K562 (cell line): ENCODE results near the gene WDR62. TPM values are rescaled to one million over a fixed set of nuclear protein-coding genes. Genes with fewer than 3 reads are reported as not detected.
A peak's percentile ranks its signal among the peaks of the same experiment; 100 is the strongest.

Source experiments
- ATAC-seq: fragments of 200-7000 bp; cut with Tn5 transposase; 3 replicates; pipeline ENCODE4 v1.9.1; 2020; ENCODE audit warnings: moderate library complexity
- BruUV-seq: library from RNA; stranded (reverse); fragments of 400-500 nt; replicated peaks from 2 replicates; lab custom pipeline; 2021; lab: Mats Ljungman, UMichigan
- CTCF ChIA-PET: fragments of 300-600 bp; formaldehyde crosslinking; extraction: SDS; loops from one replicate; lab custom pipeline; 2021; ENCODE audit warnings: low intra/inter-chr PET ratio; lab: Yijun Ruan, JAX
- POLR2A ChIA-PET: fragments of 300-600, 350-650 bp; sonication (Branson Sonifier 250); formaldehyde crosslinking; extraction: SDS; loops from one replicate; lab custom pipeline; 2021; ENCODE audit warnings: antibody characterized with exemption, inconsistent platforms; lab: Yijun Ruan, JAX
- DNase-seq, 4 experiments: peaks; one replicate each; pipeline versions ENCODE4 v3.0.0 to v3.0.0-alpha.2; 2011 to 2018; ENCODE audit warnings: low spot score in 3 of 4, mixed read lengths in 3 of 4; ENCODE audit errors: extremely low read depth in 1 of 4
- FAIRE-seq: peaks from 2 replicates; lab custom pipeline; 2011; peaks lifted over from hg19 to GRCh38; lab: Jason Lieb, UNC
- H2AFZ ChIP-seq: 2 replicates; pipeline ENCODE4 v1.6.0; 2011; ENCODE audit warnings: low read depth, low read length, control low read depth, inconsistent platforms
- H3K27ac ChIP-seq: fragments of 200-600 bp; 3 replicates; pipeline ENCODE4 v1.8.0; 2011; ENCODE audit warnings: low read depth, mild to moderate bottlenecking, control low read depth, inconsistent platforms, low read length, moderate library complexity, mixed read lengths; ENCODE audit errors: extremely low read depth
- H3K27me3 ChIP-seq, 2 experiments: fragments of 300-600 bp in 1 of 2; 2 replicates in 1 of 2; 3 replicates in 1 of 2; pipeline versions ENCODE4 v1.6.0 to v1.8.0; 2011; ENCODE audit warnings: inconsistent platforms in 2 of 2, low read length in 2 of 2, mild to moderate bottlenecking in 1 of 2, mixed read lengths in 1 of 2, moderate library complexity in 1 of 2; ENCODE audit not compliant: control insufficient read depth in 2 of 2, insufficient read depth in 2 of 2
- H3K36me3 ChIP-seq: fragments of 300-600 bp; 3 replicates; pipeline ENCODE4 v1.8.0; 2011; ENCODE audit warnings: mild to moderate bottlenecking, low read length, inconsistent platforms; ENCODE audit not compliant: control insufficient read depth, insufficient read depth
- H3K4me1 ChIP-seq, 2 experiments: fragments of 200-600 bp in 1 of 2; replicated peaks in 1 of 2; 2 replicates in 1 of 2; 3 replicates in 1 of 2; pipeline versions ENCODE4 v1.5.1 to v1.8.0; 2011; ENCODE audit warnings: inconsistent platforms in 2 of 2, low read length in 2 of 2, mild to moderate bottlenecking in 1 of 2, mixed read lengths in 1 of 2, moderate library complexity in 1 of 2; ENCODE audit not compliant: control insufficient read depth in 2 of 2, insufficient read depth in 2 of 2
- H3K4me2 ChIP-seq: 2 replicates; pipeline ENCODE4 v1.6.1; 2011; ENCODE audit warnings: low read length, control low read depth, inconsistent platforms, mixed read lengths; ENCODE audit not compliant: insufficient read depth
- H3K4me3 ChIP-seq: fragments of 200-600 bp; sonication (generic), shearing (Covaris generic); 2 replicates; pipeline ENCODE4 v1.5.1; 2016; ENCODE audit warnings: control low read depth, inconsistent platforms
- H3K79me2 ChIP-seq: fragments of 200-600 bp; 3 replicates; pipeline ENCODE4 v1.8.0; 2011; ENCODE audit warnings: low read length, inconsistent platforms; ENCODE audit not compliant: control insufficient read depth, insufficient read depth
- H3K9ac ChIP-seq, 2 experiments: 2 replicates each; pipeline versions ENCODE4 v1.6.0 to v1.6.1; 2011; ENCODE audit warnings: low read depth in 2 of 2, low read length in 2 of 2, control low read depth in 1 of 2, inconsistent platforms in 1 of 2, mild to moderate bottlenecking in 1 of 2, mixed read lengths in 1 of 2; ENCODE audit not compliant: insufficient read depth in 1 of 2
- H3K9me1 ChIP-seq: one replicate; pipeline ENCODE4 v1.6.0; 2011; ENCODE audit warnings: inconsistent platforms, mild to moderate bottlenecking, low read length, moderate library complexity; ENCODE audit not compliant: control insufficient read depth, insufficient read depth
- H3K9me3 ChIP-seq: replicated peaks from 2 replicates; pipeline ENCODE4 v1.5.1; 2011; ENCODE audit warnings: low read depth, low read length, inconsistent platforms; ENCODE audit not compliant: control insufficient read depth, insufficient read depth
- H4K20me1 ChIP-seq: replicated peaks from 2 replicates; pipeline ENCODE4 v1.6.1; 2011; ENCODE audit warnings: low read length, inconsistent platforms, mixed read lengths; ENCODE audit not compliant: control insufficient read depth, insufficient read depth
- ARHGAP35 ChIP-seq: fragments of 450-650 bp; IDR thresholded peaks from 2 replicates; pipeline ENCODE4 v1.6.1; 2018; ENCODE audit not compliant: partially characterized antibody
- ATF2 ChIP-seq: sonication (generic); formaldehyde crosslinking; IDR thresholded peaks from 2 replicates; pipeline ENCODE4 v1.8.1; 2022; ENCODE audit warnings: missing genetic modification reagents
- CCAR2 ChIP-seq: fragments of 200-400 bp; formaldehyde crosslinking; IDR thresholded peaks from 2 replicates; pipeline ENCODE4 v1.6.1; 2017; ENCODE audit warnings: mild to moderate bottlenecking, low read depth, low read length
- DLX4 ChIP-seq: fragments of 250-450 bp; sonication (Bioruptor Pico); IDR thresholded peaks from 2 replicates; pipeline ENCODE4 v1.6.1; 2021; ENCODE audit warnings: mild to moderate bottlenecking
- E2F5 ChIP-seq: sonication (generic); formaldehyde crosslinking; IDR thresholded peaks from 2 replicates; pipeline ENCODE4 v1.8.0; 2022; ENCODE audit warnings: mild to moderate bottlenecking, missing genetic modification reagents
- HDAC8 ChIP-seq: fragments of 450-650 bp; IDR thresholded peaks from 2 replicates; pipeline ENCODE4 v1.6.1; 2016; ENCODE audit warnings: mild to moderate bottlenecking, missing genetic modification characterization, moderate library complexity, missing compliant biosample characterization
- KAT7 ChIP-seq: sonication (generic); formaldehyde crosslinking; IDR thresholded peaks from 2 replicates; pipeline ENCODE4 v1.8.0; 2022; ENCODE audit warnings: missing genetic modification reagents, mild to moderate bottlenecking, borderline replicate concordance
- NR2C1 ChIP-seq, 2 experiments: fragments of 450-650 bp; IDR thresholded peaks; 2 replicates each; pipeline ENCODE4 v1.6.1; 2017; ENCODE audit warnings: mild to moderate bottlenecking in 2 of 2, antibody characterized with exemption in 1 of 2, inconsistent platforms in 1 of 2, missing compliant biosample characterization in 1 of 2, missing genetic modification characterization in 1 of 2
- PKNOX1 ChIP-seq: fragments of 450-650 bp; IDR thresholded peaks from 2 replicates; pipeline ENCODE4 v1.6.1; 2016
- POLR2G ChIP-seq: fragments of 200-400 bp; formaldehyde crosslinking; IDR thresholded peaks from 2 replicates; pipeline ENCODE4 v1.6.1; 2017; ENCODE audit warnings: low read depth, mild to moderate bottlenecking, antibody characterized with exemption, low read length, moderate library complexity
- RBFOX2 ChIP-seq: fragments of 200-400 bp; formaldehyde crosslinking; IDR thresholded peaks from 2 replicates; pipeline ENCODE4 v1.6.1; 2017; ENCODE audit warnings: low read depth, mild to moderate bottlenecking, low read length, moderate library complexity
- RBM22 ChIP-seq: fragments of 200-400 bp; formaldehyde crosslinking; IDR thresholded peaks from 2 replicates; pipeline ENCODE4 v1.6.1; 2018; ENCODE audit warnings: low read length, low read depth; ENCODE audit not compliant: poor library complexity, severe bottlenecking
- SNAPC5 ChIP-seq: fragments of 250-450 bp; sonication (Bioruptor Pico); IDR thresholded peaks from 2 replicates; pipeline ENCODE4 v1.8.0; 2021; ENCODE audit warnings: moderate library complexity, mild to moderate bottlenecking, inconsistent platforms
- TAF1 ChIP-seq: IDR thresholded peaks from 2 replicates; pipeline ENCODE4 v1.6.1; 2011; ENCODE audit warnings: mild to moderate bottlenecking, low read length, moderate library complexity; ENCODE audit not compliant: insufficient read depth, control insufficient read depth, severe bottlenecking; ENCODE audit errors: extremely low read depth
- TSC22D4 ChIP-seq: fragments of 450-650 bp; IDR thresholded peaks from 2 replicates; pipeline ENCODE4 v1.6.1; 2016; ENCODE audit warnings: missing genetic modification characterization, missing biosample characterization, control low read depth
- ZNF280B ChIP-seq: fragments of 250-450 bp; sonication (Bioruptor Pico); IDR thresholded peaks from 2 replicates; pipeline ENCODE4 v1.5.1; 2021; ENCODE audit warnings: mild to moderate bottlenecking
- WGBS: fragments of 100-300 bp; shearing (Covaris generic); methylation state at CpG from one replicate; pipeline ENCODE4 v1.1.6; 2016; ENCODE audit warnings: low coverage, mixed read lengths; ENCODE audit not compliant: insufficient coverage; ENCODE audit errors: missing lambda C conversion rate; 5-methylcytosine and 5-hydroxymethylcytosine counted together
- in situ Hi-C: fragments of 300-500 bp; cut with MboI; formaldehyde crosslinking; loops from 4 replicates; pipeline ENCODE4 v1.15.0; 2018; ENCODE audit warnings: inconsistent platforms, mixed read lengths
- intact Hi-C: fragments of 100-400 bp; cut with micrococcal nuclease; formaldehyde crosslinking; loops from 2 replicates; pipeline ENCODE4 v1.14.2; 2022
- polyA plus RNA-seq, 8 experiments: library from polyadenylated mRNA; depleted of rRNA in 4 of 8; stranded (reverse) in 5 of 8; unstranded in 3 of 8; fragments of >200 nt; fragmentation: Nextera tagmentation in 2 of 8; fragmentation: Illumina TruSeq in 1 of 8; extraction: Ambion mirVana in 2 of 8; extraction: Trizol in 1 of 8; gene quantifications; 2 replicates each; pipeline versions ENCODE4 v1.2.1 to v1.2.3, GENCODE V29; 2011 to 2014; ENCODE audit warnings: inconsistent platforms in 1 of 8, missing spikeins in 1 of 8
- total RNA-seq, 7 experiments: library from RNA; depleted of rRNA in 6 of 7; stranded (reverse); fragments of >200 nt in 6 of 7; fragmentation: Illumina TruSeq in 2 of 7; extraction: Trizol in 2 of 7; gene quantifications; 2 replicates each; pipeline versions ENCODE4 v1.2.1 to v1.2.3, GENCODE V29; 2011 to 2021; ENCODE audit warnings: low replicate concordance in 1 of 7

Gene WDR62
- total and polyA plus RNA-seq, 9 of the 15 experiments (the other 6 are each of a cell fraction or from before 2014, with no cell fraction given) = 0.35 to 32.8 (median 14.4) TPM

GRCh38 chr19:36152019-36152351 is 97.3 kb downstream of the WDR62 start:
- BruUV-seq = no TSS peak
- Histone ChIP-seq H3K36me3 (peaks cover 46% of the 10 kb centered on the region; the same call in 2 of the 3 replicates), H2AFZ (no peak overlapping the region), H3K27me3 (no peaks in the 10 kb centered on the region), H3K4me3 (no peak overlapping the region), H3K9me3 (no peaks in the 10 kb centered on the region), H3K27ac (no peak overlapping the region), H3K9ac (no peak overlapping the region), H3K9me1 (no peaks in the 10 kb centered on the region), H4K20me1 (no peaks in the 10 kb centered on the region), H3K4me2 (no peak overlapping the region), H3K79me2 (no peaks in the 10 kb centered on the region), H3K4me1 (peaks cover 0 to 13% of the 10 kb centered on the region in 2 experiments; a peak in 2 of 5 replicates)
- WGBS = 94% methylated on average over 7 of the region's 16 CpGs
- no peak for FAIRE-seq
- no peak for ATAC-seq
- ChIA-PET CTCF (no interaction called here), POLR2A (no interaction called here)
- DNase-seq = peak in 1 of 4 experiments; percentile 26
- intact Hi-C loops (no loop called here), in situ Hi-C loops (no loop called here)
- peak; percentile 36 for TF ChIP-seq RBM22
- TF ChIP-seq RBFOX2 = peak; percentile 53
- no peak for TF ChIP-seq TSC22D4 (tag)
- no peak for TF ChIP-seq E2F5 (CRISPR knock-in tag)
- no peak for TF ChIP-seq NR2C1 (IDR thresholded peaks at IDR 0.05)
- TF ChIP-seq NR2C1 (tag; IDR thresholded peaks at IDR 0.05) = no peak
- no peak for TF ChIP-seq HDAC8
- no peak for TF ChIP-seq ATF2 (CRISPR knock-in tag)
- TF ChIP-seq ARHGAP35 = no peak
- no peak for TF ChIP-seq ZNF280B (CRISPR knock-in tag)
- TF ChIP-seq TAF1 = no peak
- no peak for TF ChIP-seq PKNOX1
- TF ChIP-seq DLX4 = no peak
- TF ChIP-seq CCAR2 = no peak
- 0 out of 2 replicates have a peak, but pooled peaks have one; percentile 56 for TF ChIP-seq POLR2G
- no peak for TF ChIP-seq KAT7 (CRISPR knock-in tag)
- no peak for TF ChIP-seq SNAPC5 (CRISPR knock-in tag)
